LNCaP clone FGC (cell line): ENCODE data around the gene HKDC1.
"Not testable (repeated sequence)": the region's sequence is repeated elsewhere in the genome, so short reads cannot be mapped to it uniquely, and the experiment has no call there.

ENCODE experiments used
- DNase-seq: peaks from one replicate; pipeline ENCODE4 v3.0.0-alpha.2; 2011; ENCODE audit warnings: low read depth
- H3K4me3 ChIP-seq: 2 replicates; pipeline ENCODE4 v1.5.1; 2011; ENCODE audit warnings: mild to moderate bottlenecking, low read depth, low read length, control low read depth
- TF ChIP-seq, protein P1 (sequence below): IDR thresholded peaks from 2 replicates; pipeline ENCODE4 v1.5.1; 2012; ENCODE audit warnings: mild to moderate bottlenecking; ENCODE audit not compliant: control insufficient read depth, insufficient read depth; ENCODE audit errors: extremely low read depth

The HKDC1 gene

DNA sequence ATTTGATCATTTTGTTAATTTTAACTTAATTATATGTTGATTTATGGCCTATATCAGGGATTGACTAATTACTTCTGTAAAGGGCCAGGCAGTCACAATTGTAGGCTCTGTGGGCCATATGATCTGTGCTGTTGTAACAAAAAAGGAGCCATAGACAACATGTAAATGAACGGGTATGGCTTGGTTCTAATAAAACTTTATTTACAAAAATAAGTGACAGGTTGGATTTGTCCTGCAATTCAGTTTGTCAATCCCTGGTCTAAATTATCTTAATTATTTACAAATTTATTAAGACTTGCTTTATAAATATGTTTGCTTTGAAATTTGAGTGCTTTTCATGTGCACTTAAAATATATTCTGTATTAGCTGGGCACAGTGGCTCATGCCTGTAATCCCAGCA lies 55.3 kb downstream of the HKDC1 start:
- H3K4me3 ChIP-seq = no peak overlapping the region
- TF ChIP-seq, protein P1, sequence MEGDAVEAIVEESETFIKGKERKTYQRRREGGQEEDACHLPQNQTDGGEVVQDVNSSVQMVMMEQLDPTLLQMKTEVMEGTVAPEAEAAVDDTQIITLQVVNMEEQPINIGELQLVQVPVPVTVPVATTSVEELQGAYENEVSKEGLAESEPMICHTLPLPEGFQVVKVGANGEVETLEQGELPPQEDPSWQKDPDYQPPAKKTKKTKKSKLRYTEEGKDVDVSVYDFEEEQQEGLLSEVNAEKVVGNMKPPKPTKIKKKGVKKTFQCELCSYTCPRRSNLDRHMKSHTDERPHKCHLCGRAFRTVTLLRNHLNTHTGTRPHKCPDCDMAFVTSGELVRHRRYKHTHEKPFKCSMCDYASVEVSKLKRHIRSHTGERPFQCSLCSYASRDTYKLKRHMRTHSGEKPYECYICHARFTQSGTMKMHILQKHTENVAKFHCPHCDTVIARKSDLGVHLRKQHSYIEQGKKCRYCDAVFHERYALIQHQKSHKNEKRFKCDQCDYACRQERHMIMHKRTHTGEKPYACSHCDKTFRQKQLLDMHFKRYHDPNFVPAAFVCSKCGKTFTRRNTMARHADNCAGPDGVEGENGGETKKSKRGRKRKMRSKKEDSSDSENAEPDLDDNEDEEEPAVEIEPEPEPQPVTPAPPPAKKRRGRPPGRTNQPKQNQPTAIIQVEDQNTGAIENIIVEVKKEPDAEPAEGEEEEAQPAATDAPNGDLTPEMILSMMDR = no peak
- no peak for DNase-seq

DNA sequence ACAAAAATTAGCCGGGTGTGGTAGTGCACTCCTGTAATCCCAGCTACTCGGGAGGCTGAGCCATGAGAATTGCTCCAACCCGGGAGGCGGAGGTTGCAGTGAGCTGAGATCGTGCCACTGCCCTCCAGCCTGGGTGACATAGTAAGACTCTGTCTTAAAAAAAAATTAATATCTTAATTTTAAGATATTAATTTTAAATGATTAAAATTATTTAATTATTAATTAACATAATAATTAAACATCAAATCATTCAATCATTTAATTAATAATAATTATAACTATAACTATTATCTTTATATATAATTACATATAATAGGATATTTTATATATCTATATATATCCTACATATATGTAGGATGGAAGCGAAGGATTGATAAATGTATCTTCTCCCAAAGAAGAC lies 56.4 kb downstream of the HKDC1 start:
- H3K4me3 ChIP-seq = no peak overlapping the region
- TF ChIP-seq, protein P1 = no peak
- no peak for DNase-seq

DNA sequence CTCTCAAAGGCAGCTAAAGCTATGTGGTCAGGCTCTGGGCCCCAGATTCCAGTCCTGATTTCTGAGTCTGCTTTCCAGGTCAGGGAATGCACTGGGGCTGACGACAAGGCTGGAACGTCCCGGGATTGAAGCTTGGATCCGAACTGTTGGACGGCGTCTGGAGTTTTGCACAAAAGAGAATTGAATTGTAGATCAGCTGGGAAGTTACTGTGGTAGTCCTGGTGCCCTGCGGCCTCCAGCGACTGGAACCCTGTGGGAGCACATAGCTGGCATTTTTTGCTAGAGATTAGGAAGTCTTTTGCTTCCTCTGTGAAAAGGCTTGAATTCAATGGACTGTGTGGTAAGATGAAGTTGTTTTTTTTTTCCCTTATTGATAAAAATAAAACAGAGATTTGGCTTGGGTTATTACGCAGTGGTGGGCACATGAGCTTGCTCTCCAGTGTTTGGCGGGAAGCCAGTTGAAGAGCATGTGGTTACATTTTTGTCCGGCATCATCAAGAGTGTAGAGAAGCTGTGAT lies 58.4 kb downstream of the HKDC1 start, which contains the start of gene HK1:
TSS of gene HK1 (plus strand) at position 51 of the 518 bp plus-strand sequence.
- no peak for DNase-seq
- TF ChIP-seq, protein P1 = no peak
- H3K4me3 ChIP-seq = no peak within 1 kb of the TSS

DNA sequence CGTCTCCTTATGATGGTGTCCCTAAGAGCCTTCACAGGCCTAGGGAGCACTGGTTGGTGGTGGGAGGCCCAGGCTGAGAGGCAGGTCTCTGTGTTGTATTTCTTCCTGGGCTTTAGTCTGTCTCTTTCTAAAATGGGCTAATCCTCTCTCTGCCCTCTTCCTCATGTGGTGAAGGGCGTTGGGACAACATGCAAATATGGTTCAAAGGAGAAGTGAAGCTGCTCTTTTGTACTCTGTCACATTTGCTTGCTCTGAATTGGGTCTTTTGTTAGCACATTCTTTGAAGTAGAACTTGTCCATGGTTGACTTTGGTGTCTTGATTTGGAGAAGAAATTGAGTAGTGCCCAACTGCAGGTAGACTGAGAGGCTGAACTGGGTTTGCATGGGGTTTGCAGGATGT lies 59.0 kb downstream of the HKDC1 start:
- H3K4me3 ChIP-seq = no peak overlapping the region
- DNase-seq = no peak
- TF ChIP-seq, protein P1 = no peak

DNA sequence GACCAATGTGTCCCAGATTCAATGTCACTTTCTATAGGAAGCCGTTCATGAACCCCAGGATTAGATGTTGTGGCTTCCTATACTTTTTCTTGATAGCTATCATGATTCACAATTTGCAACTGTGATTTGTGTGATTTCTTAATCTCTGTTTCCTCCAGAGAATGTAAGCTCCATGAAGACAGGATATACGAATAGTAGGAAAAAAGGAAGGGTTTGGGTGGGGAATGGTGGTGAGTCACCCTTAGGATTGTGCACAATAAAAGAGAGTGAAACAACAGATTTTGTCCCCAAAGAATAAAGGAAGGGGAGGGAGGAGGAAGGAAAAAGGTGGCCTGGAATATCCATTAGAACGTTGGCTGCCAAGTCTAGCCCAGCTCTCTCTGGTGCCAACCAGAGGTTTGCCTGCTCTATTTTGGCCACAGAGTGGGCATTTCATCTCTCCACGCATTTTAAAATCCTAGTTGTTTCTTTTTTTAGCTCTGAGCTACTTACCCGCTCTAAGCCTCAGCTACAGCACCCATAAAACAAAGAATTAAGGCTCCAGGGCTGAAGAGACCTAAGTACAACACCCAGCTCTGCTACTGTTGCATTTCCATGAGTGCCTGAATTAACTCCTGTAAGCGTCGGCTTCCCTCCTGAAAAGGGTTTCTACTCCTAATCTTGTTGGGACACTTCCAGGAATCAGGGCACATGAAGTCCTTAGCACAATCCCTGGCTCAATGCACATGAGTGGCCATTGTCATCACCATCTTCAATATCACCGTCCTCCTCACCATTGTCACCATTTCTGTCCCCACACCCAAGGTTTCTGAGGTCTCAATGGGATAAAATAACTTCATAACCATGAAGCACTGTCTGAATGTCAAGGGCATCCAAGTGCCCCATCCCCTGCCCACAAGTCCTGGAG lies 61.6 kb downstream of the HKDC1 start:
- no peak overlapping the region for H3K4me3 ChIP-seq
- TF ChIP-seq, protein P1 = no peak
- DNase-seq = no peak

DNA sequence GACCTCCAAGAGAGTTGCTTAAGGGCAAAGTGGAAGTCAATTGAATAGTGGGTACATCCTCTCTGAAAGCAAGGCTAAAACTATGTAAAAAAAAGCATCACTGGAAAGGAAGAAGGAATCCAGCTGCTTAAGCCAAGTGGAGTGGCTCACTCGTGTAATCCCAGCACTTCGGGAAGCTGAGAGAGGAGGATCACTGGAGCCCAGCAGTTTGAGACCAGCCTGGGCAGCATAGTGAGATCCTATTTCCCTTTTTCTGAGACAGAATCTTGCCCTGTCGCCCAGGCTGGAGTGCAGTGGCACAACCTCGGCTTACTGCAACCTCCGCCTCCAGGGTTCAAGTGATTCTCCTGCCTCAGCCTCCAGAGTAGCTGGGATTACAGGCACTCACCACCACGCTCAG lies 64.3 kb downstream of the HKDC1 start:
- H3K4me3 ChIP-seq, DNase-seq: not testable (repeated sequence)

DNA sequence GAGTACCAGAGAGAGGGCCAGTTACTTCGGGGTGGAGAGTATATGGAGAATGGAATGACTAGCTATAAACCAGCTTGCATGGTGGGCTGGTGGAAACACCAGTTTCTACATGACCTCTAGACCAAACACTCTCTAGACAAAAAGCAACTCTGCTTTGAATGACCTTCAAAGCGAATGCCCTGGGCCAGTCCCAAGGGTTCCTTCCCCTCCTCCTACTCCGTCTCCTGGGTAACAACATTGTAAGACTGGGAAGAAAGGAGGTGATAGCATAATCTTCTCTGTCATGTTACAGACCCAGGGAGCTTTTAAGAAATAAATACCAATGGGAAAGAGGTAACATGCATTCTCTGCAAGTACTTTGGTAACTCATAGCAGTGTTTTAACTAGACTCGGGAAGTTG lies 65.6 kb downstream of the HKDC1 start:
- TF ChIP-seq, protein P1 = no peak
- DNase-seq = no peak
- H3K4me3 ChIP-seq = no peak overlapping the region
